Karpas-422 (cell line): Measurements from ENCODE around the gene FAXDC2. TPM values are rescaled to one million over a fixed set of nuclear protein-coding genes. Genes with fewer than 3 reads are reported as not detected.
"Not testable (repeated sequence)": the region's sequence is repeated elsewhere in the genome, so short reads cannot be mapped to it uniquely, and the experiment has no call there.

Source experiments
- DNase-seq: peaks from one replicate; pipeline ENCODE4 v3.0.0-alpha.2; 2015
- H2AFZ ChIP-seq: fragments of 200-600 bp; sonication (generic); 2 replicates; pipeline ENCODE4 v1.6.1; 2014; ENCODE audit warnings: antibody characterized with exemption, low read length, mixed read lengths
- H3K27ac ChIP-seq: fragments of 200-600 bp; sonication (generic); 2 replicates; pipeline ENCODE4 v1.5.1; 2014; ENCODE audit warnings: mild to moderate bottlenecking, low read length, moderate library complexity
- H3K27me3 ChIP-seq: fragments of 200-600 bp; sonication (generic); 2 replicates; pipeline ENCODE4 v1.6.1; 2014; ENCODE audit warnings: low read length, mixed read lengths
- H3K36me3 ChIP-seq: fragments of 200-600 bp; sonication (generic); 2 replicates; pipeline ENCODE4 v1.6.1; 2014; ENCODE audit warnings: low read length, mixed read lengths; ENCODE audit not compliant: insufficient read depth
- H3K4me1 ChIP-seq: fragments of 200-600 bp; sonication (generic); 2 replicates; pipeline ENCODE4 v1.6.1; 2014; ENCODE audit warnings: mild to moderate bottlenecking, low read length, mixed read lengths
- H3K4me2 ChIP-seq: fragments of 200-600 bp; sonication (generic); 2 replicates; pipeline ENCODE4 v1.6.1; 2014; ENCODE audit warnings: low read length, low read depth, mild to moderate bottlenecking; ENCODE audit not compliant: poor library complexity, severe bottlenecking
- H3K4me3 ChIP-seq: fragments of 200-600 bp; sonication (generic); 2 replicates; pipeline ENCODE4 v1.5.1; 2014; ENCODE audit warnings: mild to moderate bottlenecking, antibody characterized with exemption, low read length, mixed read lengths
- H3K79me2 ChIP-seq: fragments of 200-600 bp; sonication (generic); 2 replicates; pipeline ENCODE4 v1.6.1; 2014; ENCODE audit warnings: mild to moderate bottlenecking, low read length, mixed read lengths
- H3K9ac ChIP-seq: fragments of 200-600 bp; sonication (generic); 2 replicates; pipeline ENCODE4 v1.6.0; 2014; ENCODE audit warnings: low read length
- H3K9me2 ChIP-seq: fragments of 200-600 bp; sonication (generic), shearing (Covaris generic); replicated peaks from 2 replicates; pipeline ENCODE4 v1.6.0; 2014; ENCODE audit warnings: mild to moderate bottlenecking, low read length, moderate library complexity; ENCODE audit not compliant: insufficient read depth
- H3K9me3 ChIP-seq: fragments of 300-700, 200-600 bp; sonication (generic); 2 replicates; pipeline ENCODE4 v1.6.1; 2014; ENCODE audit warnings: low read length, mixed read lengths
- H4K20me1 ChIP-seq: fragments of 200-600 bp; sonication (generic); 2 replicates; pipeline ENCODE4 v1.6.1; 2014; ENCODE audit warnings: mild to moderate bottlenecking, antibody characterized with exemption, low read length, low read depth; ENCODE audit not compliant: insufficient read depth
- total RNA-seq: library from RNA; depleted of rRNA; stranded (reverse); fragments of >200 nt; shearing (Covaris generic); gene quantifications from 2 replicates; pipeline ENCODE4 v1.2.3, GENCODE V29; 2014; ENCODE audit warnings: low replicate concordance

FAXDC2 gene
- total RNA-seq, 1 experiment from 2014 or later, result not detected

GRCh38 chr5:154842689-154843530 is 7.5 kb downstream of the FAXDC2 start:
- Histone ChIP-seq H3K4me3 (no peak overlapping the region), H3K9me3 (no peaks in the 10 kb centered on the region), H3K4me1 (no peaks in the 10 kb centered on the region), H3K27me3 (no peaks in the 10 kb centered on the region), H3K9ac (no peak overlapping the region), H3K9me2 (no peaks in the 10 kb centered on the region), H3K27ac (no peak overlapping the region), H3K79me2 (no peaks in the 10 kb centered on the region), H3K36me3 (peaks cover 12% of the 10 kb centered on the region; the same call in 1 of the 2 replicates), H4K20me1 (no peaks in the 10 kb centered on the region), H3K4me2 (no peak overlapping the region), H2AFZ (no peak overlapping the region)
- DNase-seq, result no peak

DNA sequence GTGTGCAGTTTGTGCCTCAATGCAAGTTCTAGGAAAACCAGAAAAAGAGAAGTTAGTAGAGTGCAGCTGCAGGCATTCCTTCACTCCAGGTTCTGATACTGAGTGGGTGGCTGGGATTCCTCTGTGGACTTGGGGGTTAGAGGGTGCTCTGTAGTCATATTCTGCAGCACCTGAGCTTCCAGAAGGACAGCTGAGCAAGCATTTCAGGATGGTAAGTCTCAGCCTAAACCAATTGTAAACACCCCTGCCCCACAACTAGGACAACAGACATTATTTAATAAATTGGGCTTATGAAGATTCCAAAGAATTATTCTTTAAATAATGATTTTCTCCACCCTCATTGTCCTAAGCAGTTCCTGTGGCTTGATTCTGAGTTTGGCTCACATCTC is 9.1 kb downstream of the FAXDC2 start:
- Histone ChIP-seq H3K27me3 (no peaks in the 10 kb centered on the region), H3K27ac (no peak overlapping the region), H3K4me2 (no peak overlapping the region), H2AFZ (no peak overlapping the region), H3K79me2 (no peaks in the 10 kb centered on the region), H4K20me1 (no peaks in the 10 kb centered on the region), H3K9me2 (no peaks in the 10 kb centered on the region), H3K9ac (no peak overlapping the region), H3K9me3 (no peaks in the 10 kb centered on the region), H3K4me3 (no peak overlapping the region), H3K4me1 (no peaks in the 10 kb centered on the region), H3K36me3 (peaks cover 16% of the 10 kb centered on the region; the same call in 1 of the 2 replicates)
- no peak for DNase-seq

- DNase-seq, result no peak
- Histone ChIP-seq H4K20me1 (no peaks in the 10 kb centered on the region), H3K27ac (no peak overlapping the region)
These were observed 9.7 kb downstream of the FAXDC2 start for GRCh38 chr5:154840435-154841272.

GRCh38 chr5:154837009-154837901 is 13.1 kb downstream of the FAXDC2 start:
- H3K36me3 ChIP-seq, result peaks cover 18% of the 10 kb centered on the region; the same call in 1 of the 2 replicates
- H3K79me2 ChIP-seq, result no peaks in the 10 kb centered on the region
- no peak overlapping the region for H2AFZ ChIP-seq
- H3K4me2 ChIP-seq, result no peak overlapping the region
- no peak overlapping the region for H3K27ac ChIP-seq
- H3K27me3 ChIP-seq, result no peaks in the 10 kb centered on the region
- H3K4me3 ChIP-seq, result no peak overlapping the region
- DNase-seq, result no peak
- no peaks in the 10 kb centered on the region for H3K9me3 ChIP-seq
- H4K20me1 ChIP-seq, result no peaks in the 10 kb centered on the region
- H3K9me2 ChIP-seq, result no peaks in the 10 kb centered on the region
- no peaks in the 10 kb centered on the region for H3K4me1 ChIP-seq
- H3K9ac ChIP-seq, result no peak overlapping the region

More at GRCh38 chr5:154840435-154841272, 9.7 kb downstream of the FAXDC2 start:
- Histone ChIP-seq H3K4me2 (no peak overlapping the region), H3K27me3 (no peaks in the 10 kb centered on the region), H3K9me3 (no peaks in the 10 kb centered on the region), H2AFZ (no peak overlapping the region), H3K9ac (no peak overlapping the region), H3K36me3 (peaks cover 16% of the 10 kb centered on the region; the same call in 1 of the 2 replicates), H3K79me2 (no peaks in the 10 kb centered on the region), H3K4me1 (no peaks in the 10 kb centered on the region), H3K9me2 (no peaks in the 10 kb centered on the region), H3K4me3 (no peak overlapping the region)

- H3K9ac ChIP-seq, result no peak overlapping the region
These were observed 14.2 kb downstream of the FAXDC2 start for GRCh38 chr5:154836225-154836624.

DNA sequence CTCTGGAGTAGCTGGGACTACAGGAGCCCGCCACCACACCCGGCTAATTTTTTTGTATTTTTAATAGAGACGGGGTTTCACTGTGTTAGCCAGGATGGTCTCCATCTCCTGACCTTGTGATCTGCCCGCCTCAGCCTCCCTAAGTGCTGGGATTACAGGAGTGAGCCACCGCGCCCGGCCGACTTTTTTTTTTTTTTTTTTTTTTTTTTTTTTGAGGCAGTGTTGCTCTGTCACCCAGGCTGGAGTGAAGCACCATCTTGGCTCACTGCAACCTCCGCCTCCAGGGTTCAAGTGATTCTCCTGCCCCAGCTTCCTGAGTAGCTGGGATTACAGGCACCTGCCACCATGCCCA is 14.7 kb downstream of the FAXDC2 start:
- H3K36me3 ChIP-seq, result peaks cover 23% of the 10 kb centered on the region; the same call in 1 of the 2 replicates
- H3K27me3 ChIP-seq, H3K4me3 ChIP-seq, H4K20me1 ChIP-seq, H2AFZ ChIP-seq, DNase-seq, H3K4me1 ChIP-seq, H3K9me3 ChIP-seq, H3K4me2 ChIP-seq, H3K79me2 ChIP-seq, H3K9ac ChIP-seq, H3K9me2 ChIP-seq, H3K27ac ChIP-seq: not testable (repeated sequence)

More at GRCh38 chr5:154836225-154836624, 14.2 kb downstream of the FAXDC2 start:
- H3K4me1 ChIP-seq, result no peaks in the 10 kb centered on the region
- no peaks in the 10 kb centered on the region for H3K27me3 ChIP-seq
- H3K27ac ChIP-seq, result no peak overlapping the region
- no peaks in the 10 kb centered on the region for H3K79me2 ChIP-seq
- no peaks in the 10 kb centered on the region for H3K9me2 ChIP-seq
- H2AFZ ChIP-seq, result no peak overlapping the region
- H3K4me3 ChIP-seq, result no peak overlapping the region
- no peak overlapping the region for H3K4me2 ChIP-seq
- H3K36me3 ChIP-seq, result peaks cover 18% of the 10 kb centered on the region; the same call in 1 of the 2 replicates
- no peak for DNase-seq
- H4K20me1 ChIP-seq, result no peaks in the 10 kb centered on the region
- no peaks in the 10 kb centered on the region for H3K9me3 ChIP-seq

GRCh38 chr5:154834053-154834452 is 16.4 kb downstream of the FAXDC2 start:
- Histone ChIP-seq H3K9ac (no peak overlapping the region), H3K9me2 (no peaks in the 10 kb centered on the region), H3K4me3 (no peak overlapping the region), H3K36me3 (peaks cover 31% of the 10 kb centered on the region; the same call in 1 of the 2 replicates), H3K79me2 (no peaks in the 10 kb centered on the region), H4K20me1 (no peaks in the 10 kb centered on the region), H2AFZ (no peak overlapping the region), H3K4me2 (no peak overlapping the region), H3K9me3 (no peaks in the 10 kb centered on the region), H3K27me3 (no peaks in the 10 kb centered on the region), H3K4me1 (no peaks in the 10 kb centered on the region), H3K27ac (no peak overlapping the region)
- DNase-seq, result no peak
